ENCODE results near the gene FOXF1. TPM values are rescaled to one million over a fixed set of nuclear protein-coding genes. Genes with fewer than 3 reads are reported as not detected.

Gene FOXF1
- total RNA-seq, 1 experiment from 2014 or later, result 0.10 TPM

- no TSS peak for BruUV-seq (replicated peaks)
- Histone ChIP-seq H3K27ac (ENCODE audit: low read length) (no peak overlapping the region), H3K9me3 (ENCODE audit: control insufficient read depth, insufficient read depth, low read depth, low read length) (no peaks in the 10 kb centered on the region), H3K27me3 (ENCODE audit: control insufficient read depth, insufficient read depth, low read length) (peaks cover 4% of the 10 kb centered on the region; the same call in 1 of the 2 replicates), H3K4me3 (ENCODE audit: low read depth in 2 of 2, low read length in 2 of 2) (peak overlapping the region in 1 of 2 experiments; percentile 4; a peak in 1 of 4 replicates), H3K4me1 (ENCODE audit: control insufficient read depth, insufficient read depth, low read length) (no peaks in the 10 kb centered on the region), H3K36me3 (ENCODE audit: control insufficient read depth, insufficient read depth, low read length) (no peaks in the 10 kb centered on the region)
- in situ Hi-C loops (cut with HindIII; ENCODE audit: low pct_unique_long_range_greater_than_20kb, low sequenced_read_pairs), result no loop called here
- intact Hi-C loops (cut with micrococcal nuclease; ENCODE audit: unreplicated experiment), result no loop called here
- POLR2A ChIA-PET, result no interaction called here
- CTCF ChIA-PET, result no interaction called here
- ATAC-seq, result no peak
- no peak for DNase-seq (ENCODE audit: low read depth, low spot score)
- TF ChIP-seq, protein P1, sequence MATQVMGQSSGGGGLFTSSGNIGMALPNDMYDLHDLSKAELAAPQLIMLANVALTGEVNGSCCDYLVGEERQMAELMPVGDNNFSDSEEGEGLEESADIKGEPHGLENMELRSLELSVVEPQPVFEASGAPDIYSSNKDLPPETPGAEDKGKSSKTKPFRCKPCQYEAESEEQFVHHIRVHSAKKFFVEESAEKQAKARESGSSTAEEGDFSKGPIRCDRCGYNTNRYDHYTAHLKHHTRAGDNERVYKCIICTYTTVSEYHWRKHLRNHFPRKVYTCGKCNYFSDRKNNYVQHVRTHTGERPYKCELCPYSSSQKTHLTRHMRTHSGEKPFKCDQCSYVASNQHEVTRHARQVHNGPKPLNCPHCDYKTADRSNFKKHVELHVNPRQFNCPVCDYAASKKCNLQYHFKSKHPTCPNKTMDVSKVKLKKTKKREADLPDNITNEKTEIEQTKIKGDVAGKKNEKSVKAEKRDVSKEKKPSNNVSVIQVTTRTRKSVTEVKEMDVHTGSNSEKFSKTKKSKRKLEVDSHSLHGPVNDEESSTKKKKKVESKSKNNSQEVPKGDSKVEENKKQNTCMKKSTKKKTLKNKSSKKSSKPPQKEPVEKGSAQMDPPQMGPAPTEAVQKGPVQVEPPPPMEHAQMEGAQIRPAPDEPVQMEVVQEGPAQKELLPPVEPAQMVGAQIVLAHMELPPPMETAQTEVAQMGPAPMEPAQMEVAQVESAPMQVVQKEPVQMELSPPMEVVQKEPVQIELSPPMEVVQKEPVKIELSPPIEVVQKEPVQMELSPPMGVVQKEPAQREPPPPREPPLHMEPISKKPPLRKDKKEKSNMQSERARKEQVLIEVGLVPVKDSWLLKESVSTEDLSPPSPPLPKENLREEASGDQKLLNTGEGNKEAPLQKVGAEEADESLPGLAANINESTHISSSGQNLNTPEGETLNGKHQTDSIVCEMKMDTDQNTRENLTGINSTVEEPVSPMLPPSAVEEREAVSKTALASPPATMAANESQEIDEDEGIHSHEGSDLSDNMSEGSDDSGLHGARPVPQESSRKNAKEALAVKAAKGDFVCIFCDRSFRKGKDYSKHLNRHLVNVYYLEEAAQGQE (IDR thresholded peaks at IDR 0.05; ENCODE audit: insufficient read depth in 1 of 2, low read depth in 2 of 2, low read length in 1 of 2), result no peak
- TF ChIP-seq SIN3A (IDR thresholded peaks at IDR 0.05; ENCODE audit: borderline replicate concordance, insufficient read depth, low read depth, low read length) (no peak), CTCF (IDR thresholded peaks at IDR 0.05) (no peak), TCF7L2 (IDR thresholded peaks at IDR 0.05; ENCODE audit: low read depth, low read length) (no peak), POLR2AphosphoS5 (IDR thresholded peaks at IDR 0.05; ENCODE audit: low read depth, low read length) (no peak)
Measured at GRCh38 chr16:86515777-86516622, 5.7 kb downstream of the FOXF1 start.

DNA sequence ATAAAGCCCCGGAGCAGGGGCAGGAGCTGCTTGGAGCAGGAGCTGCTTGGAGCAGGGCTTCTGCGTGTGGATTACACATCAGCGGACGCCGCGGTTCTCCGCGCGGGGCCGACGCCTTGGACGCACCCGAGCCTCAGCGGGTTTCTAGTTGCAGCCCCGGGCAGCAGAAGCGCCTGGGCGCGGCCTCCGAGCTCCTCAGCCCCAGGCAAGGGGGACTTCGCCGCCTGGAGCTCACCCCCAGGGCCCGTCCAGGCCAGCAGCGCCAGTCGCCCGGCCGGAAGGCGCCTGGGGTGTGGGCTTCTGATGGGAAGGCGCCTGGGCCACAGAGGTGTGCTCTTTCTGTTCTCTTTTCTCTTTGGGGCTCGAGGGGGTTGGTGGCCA, 6.3 kb downstream of the FOXF1 start:
- POLR2A ChIA-PET, result no interaction called here

More for the DNA sequence above, 6.3 kb downstream of the FOXF1 start:
- ATAC-seq (no peak), DNase-seq (ENCODE audit: low read depth, low spot score) (no peak)
- BruUV-seq (replicated peaks), result no TSS peak
- intact Hi-C loops (cut with micrococcal nuclease; ENCODE audit: unreplicated experiment) (loop anchor here (1.0 kb wide), 1 partner anchor 444 kb away; no protein-coding TSS in a partner anchor), in situ Hi-C loops (cut with HindIII; ENCODE audit: low pct_unique_long_range_greater_than_20kb, low sequenced_read_pairs) (no loop called here)
- H3K27ac ChIP-seq (ENCODE audit: low read length), result no peak overlapping the region
- no peak overlapping the region for H3K4me3 ChIP-seq (ENCODE audit: low read depth in 2 of 2, low read length in 2 of 2)
- peaks cover 4% of the 10 kb centered on the region; the same call in 1 of the 2 replicates for H3K27me3 ChIP-seq (ENCODE audit: control insufficient read depth, insufficient read depth, low read length)
- CTCF ChIA-PET, result interaction anchor here (0.6 to 1.9 kb wide), 3 partner anchors 437 to 1056 kb away, joined by 3 to 7 read pairs (median 4); no protein-coding TSS in a partner anchor
- no peaks in the 10 kb centered on the region for H3K9me3 ChIP-seq (ENCODE audit: control insufficient read depth, insufficient read depth, low read depth, low read length)
- TF ChIP-seq, protein P1 (IDR thresholded peaks at IDR 0.05; ENCODE audit: insufficient read depth in 1 of 2, low read depth in 2 of 2, low read length in 1 of 2), result no peak
- TF ChIP-seq CTCF (IDR thresholded peaks at IDR 0.05) (no peak), TCF7L2 (IDR thresholded peaks at IDR 0.05; ENCODE audit: low read depth, low read length) (no peak), SIN3A (IDR thresholded peaks at IDR 0.05; ENCODE audit: borderline replicate concordance, insufficient read depth, low read depth, low read length) (no peak), POLR2AphosphoS5 (IDR thresholded peaks at IDR 0.05; ENCODE audit: low read depth, low read length) (no peak)
- no peaks in the 10 kb centered on the region for H3K4me1 ChIP-seq (ENCODE audit: control insufficient read depth, insufficient read depth, low read length)
- no peaks in the 10 kb centered on the region for H3K36me3 ChIP-seq (ENCODE audit: control insufficient read depth, insufficient read depth, low read length)

All from Panc1 (cell line).